ENCODE measurements around the gene FKBP11.

DNA sequence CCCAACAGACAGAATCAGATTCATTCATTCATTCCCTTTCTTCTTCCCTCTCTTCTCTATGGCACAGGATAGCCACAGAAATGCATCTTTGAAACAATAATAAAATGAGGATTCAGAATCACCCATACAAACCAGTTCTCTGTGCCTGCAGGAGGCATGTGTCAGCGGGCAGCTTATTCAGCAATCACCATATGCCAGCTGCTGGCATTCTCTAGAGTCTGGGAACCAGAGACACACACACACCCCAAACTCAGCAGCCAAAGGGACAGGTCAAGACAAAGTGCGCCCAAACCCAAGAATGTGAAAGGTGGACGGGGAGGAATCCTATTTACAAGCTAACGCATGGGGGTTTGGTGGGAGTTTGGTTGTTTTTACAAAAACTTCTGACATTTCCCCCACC lies 17.9 kb upstream of the FKBP11 start:
- no peak for TF ChIP-seq POLR2AphosphoS5 (IDR thresholded peaks at IDR 0.05; ENCODE audit: low read depth, low read length)
- no peak for TF ChIP-seq POLR2A (IDR thresholded peaks at IDR 0.05; ENCODE audit: insufficient read depth in 1 of 2, low read depth in 2 of 2, low read length in 2 of 2)
- TF ChIP-seq KMT2A (CRISPR knock-in tag; IDR thresholded peaks at IDR 0.05): no peak
- TF ChIP-seq HMG20B (CRISPR knock-in tag; conservative IDR thresholded peaks at IDR 0.05): no peak
- TF ChIP-seq, protein P1, sequence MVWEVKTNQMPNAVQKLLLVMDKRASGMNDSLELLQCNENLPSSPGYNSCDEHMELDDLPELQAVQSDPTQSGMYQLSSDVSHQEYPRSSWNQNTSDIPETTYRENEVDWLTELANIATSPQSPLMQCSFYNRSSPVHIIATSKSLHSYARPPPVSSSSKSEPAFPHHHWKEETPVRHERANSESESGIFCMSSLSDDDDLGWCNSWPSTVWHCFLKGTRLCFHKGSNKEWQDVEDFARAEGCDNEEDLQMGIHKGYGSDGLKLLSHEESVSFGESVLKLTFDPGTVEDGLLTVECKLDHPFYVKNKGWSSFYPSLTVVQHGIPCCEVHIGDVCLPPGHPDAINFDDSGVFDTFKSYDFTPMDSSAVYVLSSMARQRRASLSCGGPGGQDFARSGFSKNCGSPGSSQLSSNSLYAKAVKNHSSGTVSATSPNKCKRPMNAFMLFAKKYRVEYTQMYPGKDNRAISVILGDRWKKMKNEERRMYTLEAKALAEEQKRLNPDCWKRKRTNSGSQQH (CRISPR knock-in tag; IDR thresholded peaks at IDR 0.05; ENCODE audit: low read depth): no peak
- no peak for TF ChIP-seq SRF (IDR thresholded peaks at IDR 0.05; ENCODE audit: low read depth, low read length)
- TF ChIP-seq, protein P2, sequence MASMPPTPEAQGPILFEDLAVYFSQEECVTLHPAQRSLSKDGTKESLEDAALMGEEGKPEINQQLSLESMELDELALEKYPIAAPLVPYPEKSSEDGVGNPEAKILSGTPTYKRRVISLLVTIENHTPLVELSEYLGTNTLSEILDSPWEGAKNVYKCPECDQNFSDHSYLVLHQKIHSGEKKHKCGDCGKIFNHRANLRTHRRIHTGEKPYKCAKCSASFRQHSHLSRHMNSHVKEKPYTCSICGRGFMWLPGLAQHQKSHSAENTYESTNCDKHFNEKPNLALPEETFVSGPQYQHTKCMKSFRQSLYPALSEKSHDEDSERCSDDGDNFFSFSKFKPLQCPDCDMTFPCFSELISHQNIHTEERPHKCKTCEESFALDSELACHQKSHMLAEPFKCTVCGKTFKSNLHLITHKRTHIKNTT (CRISPR knock-in tag; IDR thresholded peaks at IDR 0.05): no peak
